Measurements from ENCODE around the gene FGF21. TPM values are rescaled to one million over a fixed set of nuclear protein-coding genes. Genes with fewer than 3 reads are reported as not detected.

Gene FGF21
- total RNA-seq, 2 donors from 2014 or later: not detected

GRCh38 chr19:48720613-48721296 is 34.6 kb upstream of the FGF21 start:
- peak overlapping the region; percentile 93 for H3K4me3 Mint-ChIP-seq
- peak overlapping the region; percentile 97 for H3K27ac Mint-ChIP-seq
- peak; percentile 98 for ATAC-seq (replicated peaks)

GRCh38 chr19:48722196-48722708 is 33.1 kb upstream of the FGF21 start:
- Mint-ChIP-seq H3K27me3 (no peaks in the 10 kb centered on the region), H3K4me1 (peaks cover 22% of the 10 kb centered on the region), H3K36me3 (ENCODE audit: low read depth) (no peaks in the 10 kb centered on the region), H3K9me3 (peaks cover 13% of the 10 kb centered on the region), H3K27ac (no peak overlapping the region), H3K4me3 (peak overlapping the region; percentile 23)
- ATAC-seq (replicated peaks): no peak

More at GRCh38 chr19:48720613-48721296, 34.6 kb upstream of the FGF21 start:
- H3K36me3 Mint-ChIP-seq (ENCODE audit: low read depth): no peaks in the 10 kb centered on the region
- peaks cover 17% of the 10 kb centered on the region for H3K4me1 Mint-ChIP-seq
- H3K9me3 Mint-ChIP-seq: peaks cover 7% of the 10 kb centered on the region
- no peaks in the 10 kb centered on the region for H3K27me3 Mint-ChIP-seq

- ATAC-seq (replicated peaks): no peak
- no peaks in the 10 kb centered on the region for H3K36me3 Mint-ChIP-seq (ENCODE audit: low read depth)
- H3K27me3 Mint-ChIP-seq: no peaks in the 10 kb centered on the region
- peaks cover 13% of the 10 kb centered on the region for H3K9me3 Mint-ChIP-seq
- H3K27ac Mint-ChIP-seq: peak overlapping the region; percentile 88
- peaks cover 26% of the 10 kb centered on the region for H3K4me1 Mint-ChIP-seq
- H3K4me3 Mint-ChIP-seq: peak overlapping the region; percentile 57
These were observed 30.2 kb upstream of the FGF21 start for GRCh38 chr19:48724796-48725753.

GRCh38 chr19:48726556-48726955 is 28.8 kb upstream of the FGF21 start:
- peaks cover 18% of the 10 kb centered on the region for H3K4me1 Mint-ChIP-seq
- H3K9me3 Mint-ChIP-seq: peaks cover 13% of the 10 kb centered on the region
- ATAC-seq (replicated peaks): peak; percentile 70
- H3K27ac Mint-ChIP-seq: peak overlapping the region; percentile 79
- no peaks in the 10 kb centered on the region for H3K27me3 Mint-ChIP-seq
- no peaks in the 10 kb centered on the region for H3K36me3 Mint-ChIP-seq (ENCODE audit: low read depth)
- H3K4me3 Mint-ChIP-seq: peak overlapping the region; percentile 40

GRCh38 chr19:48728911-48729664 is 26.2 kb upstream of the FGF21 start:
- no peak overlapping the region for H3K4me3 Mint-ChIP-seq
- peaks cover 13% of the 10 kb centered on the region for H3K9me3 Mint-ChIP-seq
- H3K27me3 Mint-ChIP-seq: no peaks in the 10 kb centered on the region
- no peak for ATAC-seq (replicated peaks)
- no peaks in the 10 kb centered on the region for H3K36me3 Mint-ChIP-seq (ENCODE audit: low read depth)
- peaks cover 18% of the 10 kb centered on the region for H3K4me1 Mint-ChIP-seq
- no peak overlapping the region for H3K27ac Mint-ChIP-seq

- no peak overlapping the region for H3K4me3 Mint-ChIP-seq
- no peak for ATAC-seq (replicated peaks)
- H3K27ac Mint-ChIP-seq: no peak overlapping the region
- peaks cover 3% of the 10 kb centered on the region for H3K9me3 Mint-ChIP-seq
- peaks cover 6% of the 10 kb centered on the region for H3K4me1 Mint-ChIP-seq
- H3K27me3 Mint-ChIP-seq: no peaks in the 10 kb centered on the region
- no peaks in the 10 kb centered on the region for H3K36me3 Mint-ChIP-seq (ENCODE audit: low read depth)
These were observed 23.9 kb upstream of the FGF21 start for GRCh38 chr19:48731452-48731851.

- ATAC-seq (replicated peaks): no peak
- H3K27ac Mint-ChIP-seq: no peak overlapping the region
These were observed 20.7 kb upstream of the FGF21 start for GRCh38 chr19:48734625-48735024.

GRCh38 chr19:48735031-48735615 is 20.2 kb upstream of the FGF21 start:
- H3K4me1 Mint-ChIP-seq: peaks cover 4% of the 10 kb centered on the region
- H3K4me3 Mint-ChIP-seq: no peak overlapping the region
- H3K9me3 Mint-ChIP-seq: no peaks in the 10 kb centered on the region
- no peaks in the 10 kb centered on the region for H3K27me3 Mint-ChIP-seq
- H3K36me3 Mint-ChIP-seq (ENCODE audit: low read depth): no peaks in the 10 kb centered on the region
- H3K27ac Mint-ChIP-seq: no peak overlapping the region
- no peak for ATAC-seq (replicated peaks)

More at GRCh38 chr19:48734625-48735024, 20.7 kb upstream of the FGF21 start:
- H3K36me3 Mint-ChIP-seq (ENCODE audit: low read depth): no peaks in the 10 kb centered on the region
- peaks cover 4% of the 10 kb centered on the region for H3K4me1 Mint-ChIP-seq
- H3K9me3 Mint-ChIP-seq: no peaks in the 10 kb centered on the region
- no peak overlapping the region for H3K4me3 Mint-ChIP-seq
- H3K27me3 Mint-ChIP-seq: no peaks in the 10 kb centered on the region

GRCh38 chr19:48737360-48737998 is 17.8 kb upstream of the FGF21 start:
- H3K9me3 Mint-ChIP-seq: no peaks in the 10 kb centered on the region
- H3K27me3 Mint-ChIP-seq: no peaks in the 10 kb centered on the region
- H3K4me1 Mint-ChIP-seq: peaks cover 4% of the 10 kb centered on the region
- peak overlapping the region; percentile 75 for H3K4me3 Mint-ChIP-seq
- ATAC-seq (replicated peaks): no peak
- no peak overlapping the region for H3K27ac Mint-ChIP-seq
- no peaks in the 10 kb centered on the region for H3K36me3 Mint-ChIP-seq (ENCODE audit: low read depth)

GRCh38 chr19:48738557-48739403 is 16.5 kb upstream of the FGF21 start:
- Mint-ChIP-seq H3K36me3 (ENCODE audit: low read depth) (no peaks in the 10 kb centered on the region), H3K4me1 (peaks cover 4% of the 10 kb centered on the region), H3K9me3 (no peaks in the 10 kb centered on the region), H3K4me3 (peak overlapping the region; percentile 75), H3K27ac (no peak overlapping the region), H3K27me3 (no peaks in the 10 kb centered on the region)
- peak; percentile 95 for ATAC-seq (replicated peaks)

GRCh38 chr19:48739404-48740163 is 15.7 kb upstream of the FGF21 start:
- H3K4me3 Mint-ChIP-seq: peak overlapping the region; percentile 13
- peaks cover 4% of the 10 kb centered on the region for H3K4me1 Mint-ChIP-seq
- no peaks in the 10 kb centered on the region for H3K36me3 Mint-ChIP-seq (ENCODE audit: low read depth)
- no peak for ATAC-seq (replicated peaks)
- no peaks in the 10 kb centered on the region for H3K9me3 Mint-ChIP-seq
- H3K27ac Mint-ChIP-seq: no peak overlapping the region
- no peaks in the 10 kb centered on the region for H3K27me3 Mint-ChIP-seq

GRCh38 chr19:48740164-48740972 is 15.0 kb upstream of the FGF21 start, which contains the start of gene RASIP1:
Gene RASIP1 (minus strand): TSS chr19:48740610. CDS start chr19:48740282, 328 bp downstream.
- Mint-ChIP-seq H3K27ac (no peak within 1 kb of the TSS), H3K27me3 (no peaks in the 10 kb centered on the region), H3K36me3 (ENCODE audit: low read depth) (no peaks in the 10 kb centered on the region), H3K4me1 (peaks cover 4% of the 10 kb centered on the region), H3K9me3 (no peaks in the 10 kb centered on the region), H3K4me3 (peak within 1 kb of the TSS; percentile 13)
- no peak for ATAC-seq (replicated peaks)

Data from activated T-helper 17 cell treated with anti-CD3 and anti-CD28 coated beads, Interleukin-2, amount 50 U/mL, for 72 hours (primary cell).